AG10803 (cell line): ENCODE measurements around the gene ACTL10.
"Not testable (repeated sequence)": the region's sequence is repeated elsewhere in the genome, so short reads cannot be mapped to it uniquely, and the experiment has no call there.

Experiments used
- DNase-seq: peaks from one replicate; pipeline ENCODE4 v3.0.0; 2010; ENCODE audit warnings: low read depth
- H3K4me3 ChIP-seq: 2 replicates; pipeline ENCODE4 v1.5.1; 2011; ENCODE audit warnings: mild to moderate bottlenecking, low read length, control low read depth
- TF ChIP-seq, protein P1 (sequence below): conservative IDR thresholded peaks from 2 replicates; pipeline ENCODE4 v1.5.1; 2011; ENCODE audit warnings: mild to moderate bottlenecking, low read length, control low read depth, inconsistent platforms

ACTL10 gene

DNA sequence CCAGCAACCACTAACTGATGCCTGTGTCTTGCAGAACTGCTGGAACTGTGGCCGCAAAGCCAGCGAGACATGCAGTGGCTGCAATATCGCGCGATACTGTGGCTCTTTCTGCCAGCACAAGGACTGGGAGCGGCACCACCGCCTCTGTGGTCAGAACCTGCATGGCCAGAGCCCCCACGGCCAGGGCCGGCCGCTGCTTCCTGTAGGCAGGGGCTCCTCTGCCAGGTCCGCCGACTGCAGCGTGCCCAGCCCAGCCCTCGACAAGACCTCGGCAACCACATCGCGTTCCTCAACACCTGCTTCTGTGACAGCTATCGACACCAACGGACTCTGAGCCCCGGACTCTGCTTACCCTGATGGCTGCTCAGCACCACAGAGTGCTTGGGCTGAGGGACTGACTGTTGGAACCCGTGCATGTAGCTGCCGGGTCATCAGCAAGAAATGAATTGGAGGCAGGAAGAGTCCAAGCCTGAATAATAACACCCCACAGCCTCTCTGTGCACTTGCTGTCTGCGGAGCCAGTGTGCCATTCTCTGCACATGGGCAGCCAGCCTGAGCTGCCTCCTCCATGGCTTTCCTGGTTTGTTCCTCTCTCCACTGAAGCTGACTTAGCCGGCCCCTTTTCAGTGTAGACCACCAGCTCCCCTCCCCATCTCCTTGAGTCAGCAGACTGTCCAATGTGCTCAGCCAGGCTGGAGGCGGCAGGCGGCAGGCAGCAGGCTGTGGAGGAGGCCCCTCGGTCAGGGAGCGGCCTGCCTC, 22.3 kb upstream of the ACTL10 start:
- DNase-seq: no peak
- no peak overlapping the region for H3K4me3 ChIP-seq
- TF ChIP-seq, protein P1, sequence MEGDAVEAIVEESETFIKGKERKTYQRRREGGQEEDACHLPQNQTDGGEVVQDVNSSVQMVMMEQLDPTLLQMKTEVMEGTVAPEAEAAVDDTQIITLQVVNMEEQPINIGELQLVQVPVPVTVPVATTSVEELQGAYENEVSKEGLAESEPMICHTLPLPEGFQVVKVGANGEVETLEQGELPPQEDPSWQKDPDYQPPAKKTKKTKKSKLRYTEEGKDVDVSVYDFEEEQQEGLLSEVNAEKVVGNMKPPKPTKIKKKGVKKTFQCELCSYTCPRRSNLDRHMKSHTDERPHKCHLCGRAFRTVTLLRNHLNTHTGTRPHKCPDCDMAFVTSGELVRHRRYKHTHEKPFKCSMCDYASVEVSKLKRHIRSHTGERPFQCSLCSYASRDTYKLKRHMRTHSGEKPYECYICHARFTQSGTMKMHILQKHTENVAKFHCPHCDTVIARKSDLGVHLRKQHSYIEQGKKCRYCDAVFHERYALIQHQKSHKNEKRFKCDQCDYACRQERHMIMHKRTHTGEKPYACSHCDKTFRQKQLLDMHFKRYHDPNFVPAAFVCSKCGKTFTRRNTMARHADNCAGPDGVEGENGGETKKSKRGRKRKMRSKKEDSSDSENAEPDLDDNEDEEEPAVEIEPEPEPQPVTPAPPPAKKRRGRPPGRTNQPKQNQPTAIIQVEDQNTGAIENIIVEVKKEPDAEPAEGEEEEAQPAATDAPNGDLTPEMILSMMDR: no peak

DNA sequence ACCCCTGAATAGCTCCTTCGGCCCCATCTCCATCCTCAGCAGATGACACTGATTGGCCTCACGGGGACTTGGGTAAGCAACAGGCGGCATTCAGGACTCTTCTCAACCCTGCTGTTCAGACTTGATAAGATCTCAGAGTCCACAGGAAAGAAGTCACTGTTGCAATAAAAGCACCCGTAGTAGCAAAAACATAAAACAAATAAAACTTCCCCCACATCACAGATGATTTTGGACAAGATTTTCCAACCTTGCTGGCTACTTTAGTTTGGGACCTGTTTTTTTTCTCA, 21.7 kb upstream of the ACTL10 start:
- no peak for DNase-seq
- H3K4me3 ChIP-seq: no peak overlapping the region
- TF ChIP-seq, protein P1: no peak

DNA sequence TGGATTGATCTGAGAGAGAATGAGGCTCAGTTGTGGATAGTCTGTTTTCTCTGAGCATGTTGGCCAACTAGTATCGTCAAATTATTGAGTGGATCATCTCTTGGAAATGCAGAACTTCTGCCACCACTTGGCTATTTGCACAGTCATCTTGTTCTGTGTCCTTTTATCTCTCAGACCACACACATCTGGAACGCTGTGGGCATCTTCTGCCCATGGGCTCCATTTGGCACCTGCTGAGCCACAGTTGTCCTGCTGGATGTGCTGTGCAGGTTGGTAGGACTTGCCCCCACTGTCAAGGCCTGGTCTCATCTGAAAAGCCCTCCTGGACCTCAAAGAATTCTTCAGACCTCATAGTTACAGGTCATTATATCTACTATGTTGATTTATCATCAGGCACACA, 21.3 kb upstream of the ACTL10 start:
- no peak for DNase-seq
- TF ChIP-seq, protein P1: no peak
- no peak overlapping the region for H3K4me3 ChIP-seq

DNA sequence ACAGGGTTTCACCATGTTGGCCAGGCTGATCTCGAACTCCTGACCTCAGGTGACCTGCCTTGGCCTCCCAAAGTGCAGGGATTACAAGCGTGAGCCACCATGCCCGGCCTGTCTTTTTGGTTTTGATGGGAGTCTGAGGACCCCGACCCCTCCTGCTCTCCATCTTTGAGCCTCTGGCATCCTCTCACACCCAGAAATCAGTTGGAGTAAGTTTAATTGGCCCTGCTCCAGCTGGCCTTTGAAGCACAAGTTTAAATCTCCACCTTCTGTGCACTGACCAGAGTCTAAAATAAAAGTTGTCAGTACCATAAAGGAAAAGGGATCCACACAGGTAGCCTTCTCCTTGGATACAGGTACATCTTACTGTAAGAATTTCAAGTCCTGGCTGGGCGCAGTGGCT, 20.6 kb upstream of the ACTL10 start:
- H3K4me3 ChIP-seq: no peak overlapping the region
- TF ChIP-seq, protein P1: no peak
- no peak for DNase-seq

DNA sequence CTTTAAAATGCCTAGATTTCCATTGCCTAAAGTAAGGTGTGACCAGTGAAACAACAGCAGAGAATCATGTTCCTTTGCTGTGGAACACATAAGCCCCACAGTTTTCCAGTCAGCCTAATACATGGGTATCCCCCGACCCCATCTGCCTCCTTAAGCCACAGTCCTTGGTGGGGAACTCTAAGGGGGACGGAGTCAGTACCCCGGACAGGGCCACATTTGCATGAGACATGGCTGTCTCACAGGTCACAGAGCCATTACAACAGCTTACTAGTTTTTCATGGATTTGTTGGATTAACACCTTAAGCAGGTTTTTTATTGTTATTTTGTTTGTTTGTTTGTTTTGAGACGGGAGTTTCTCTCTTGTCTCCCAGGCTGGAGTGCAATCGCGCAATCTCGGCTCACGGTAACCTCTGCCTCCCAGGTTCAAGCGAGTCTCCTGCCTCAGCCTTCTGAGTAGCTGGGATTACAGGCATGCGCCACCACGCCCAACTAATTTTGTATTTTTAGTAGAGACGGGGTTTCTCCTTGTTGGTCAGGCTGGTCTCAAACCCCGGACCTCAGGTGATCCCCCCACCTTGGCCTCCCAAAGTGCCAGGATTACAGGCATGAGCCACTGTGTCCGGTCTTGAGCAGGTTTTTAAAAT, 19.7 kb upstream of the ACTL10 start:
- DNase-seq, H3K4me3 ChIP-seq: not testable (repeated sequence)

DNA sequence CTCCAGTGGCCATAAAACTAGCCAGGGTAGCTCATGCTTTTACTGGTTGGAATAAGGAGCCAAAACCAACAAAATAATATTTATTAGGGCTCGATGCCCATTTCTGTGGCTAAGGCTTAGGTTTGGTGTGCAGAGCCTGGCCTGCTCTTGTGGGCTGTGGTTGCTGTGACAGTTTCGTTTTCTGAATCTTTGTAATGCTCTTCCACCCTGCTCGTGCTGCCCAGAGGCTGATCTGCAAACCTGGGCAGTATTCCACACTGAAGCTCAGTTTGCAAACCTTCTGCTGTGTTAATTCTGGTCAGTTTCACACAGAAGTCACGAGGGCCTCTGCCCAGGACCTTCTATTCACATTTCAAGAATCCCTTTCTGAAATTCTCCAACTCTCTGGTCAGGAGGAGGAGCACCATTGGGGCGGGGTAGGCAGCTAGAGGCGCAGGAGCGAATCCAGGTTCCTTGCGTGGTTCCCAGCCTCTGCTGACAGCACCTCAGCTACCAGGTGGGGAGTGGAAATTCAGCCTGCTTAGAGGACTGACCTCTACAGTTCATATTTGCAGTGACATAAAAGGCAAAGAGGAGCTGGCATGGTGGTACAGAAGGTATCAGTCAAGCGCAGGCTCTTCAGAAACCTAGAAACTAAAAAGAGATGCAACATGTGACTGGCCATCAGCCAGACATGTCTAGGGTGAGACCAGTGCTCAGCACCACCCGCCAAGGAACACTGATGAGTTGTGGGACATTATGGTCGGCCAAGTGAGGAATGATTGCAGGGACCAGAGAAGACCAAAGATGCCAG, 18.9 kb upstream of the ACTL10 start:
- no peak overlapping the region for H3K4me3 ChIP-seq
- TF ChIP-seq, protein P1: no peak
- DNase-seq: peak; percentile 82

DNA sequence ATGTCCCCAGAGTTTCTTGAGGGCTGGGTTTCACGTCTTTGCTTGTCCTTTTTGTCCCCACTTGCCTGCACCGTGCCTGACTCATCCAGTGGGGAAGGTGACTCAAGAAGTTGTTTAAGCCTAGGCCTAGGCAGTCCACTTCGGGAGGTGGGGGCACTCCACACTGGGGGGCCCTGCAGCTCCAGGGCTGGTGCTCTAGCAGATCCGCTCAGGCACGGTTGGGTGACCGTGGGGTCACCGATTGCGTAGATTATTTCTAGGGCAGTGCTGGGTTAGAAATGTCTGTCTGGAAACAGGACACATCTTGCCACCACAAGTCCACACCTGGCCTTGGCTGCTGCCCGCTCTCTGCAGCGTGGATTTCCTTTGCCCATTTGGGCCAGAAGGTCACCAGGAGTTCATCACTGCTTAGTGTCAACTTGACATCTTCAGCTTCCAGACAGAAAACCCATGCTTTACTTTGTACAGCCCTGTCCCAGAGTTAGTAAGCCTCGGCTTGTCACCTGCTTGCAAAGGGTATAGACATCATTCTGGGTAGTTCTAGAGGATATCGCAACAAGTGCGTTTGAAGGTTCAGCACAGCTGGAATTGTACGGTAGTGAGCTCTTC, 18.2 kb upstream of the ACTL10 start:
- no peak overlapping the region for H3K4me3 ChIP-seq
- DNase-seq: no peak
- TF ChIP-seq, protein P1: no peak
